HG02610 (cell line): ENCODE results near the gene CT45A5.
"Not testable (repeated sequence)": the region's sequence is repeated elsewhere in the genome, so short reads cannot be mapped to it uniquely, and the experiment has no call there.

ENCODE experiments used
- ATAC-seq: cut with Tn5 transposase; IDR thresholded peaks from one replicate; pipeline ENCODE4 v1.9.1; 2021; ENCODE audit warnings: mild to moderate bottlenecking, moderate library complexity; ENCODE audit not compliant: unreplicated experiment

The CT45A5 gene

GRCh38 chrX:135785403-135785802, at the start of gene CT45A5:
Gene CT45A5, minus strand, starts transcription at chrX:135785503. Its CDS starts 3,774 bp downstream, at chrX:135781729.
- ATAC-seq: not testable (repeated sequence)

- not testable (repeated sequence) for ATAC-seq
Observed at GRCh38 chrX:135819912-135820311, 34.6 kb upstream of the CT45A5 start, which contains the start of gene CT45A2. Gene CT45A2, minus strand, starts transcription at chrX:135820012. Its CDS starts 3,747 bp downstream, at chrX:135816265.

- ATAC-seq: not testable (repeated sequence)
Observed at GRCh38 chrX:135802687-135803086, 17.4 kb upstream of the CT45A5 start, which contains the start of gene CT45A6. Gene CT45A6, minus strand, starts transcription at chrX:135802787. Its CDS starts 3,794 bp downstream, at chrX:135798993.

GRCh38 chrX:135768091-135768490, 17.2 kb downstream of the CT45A5 start, which contains the start of gene CT45A3:
Gene CT45A3, minus strand, starts transcription at chrX:135768191. Its CDS starts 3,747 bp downstream, at chrX:135764444.
- not testable (repeated sequence) for ATAC-seq

GRCh38 chrX:135744739-135745138, 40.6 kb downstream of the CT45A5 start:
- not testable (repeated sequence) for ATAC-seq

GRCh38 chrX:135741192-135741715, 44.0 kb downstream of the CT45A5 start:
- no peak for ATAC-seq

GRCh38 chrX:135740681-135741149, 44.6 kb downstream of the CT45A5 start:
- peak; percentile 72 for ATAC-seq

- ATAC-seq: no peak
Observed at GRCh38 chrX:135737366-135738071, 47.8 kb downstream of the CT45A5 start.

GRCh38 chrX:135734666-135735065, 50.6 kb downstream of the CT45A5 start:
- ATAC-seq: not testable (repeated sequence)
